ENCODE results near the gene TPM1. TPM values are rescaled to one million over a fixed set of nuclear protein-coding genes. Genes with fewer than 3 reads are reported as not detected.

Gene TPM1
- total and polyA plus RNA-seq, 9 of the 15 experiments (the other 6 are each of a cell fraction or from before 2014, with no cell fraction given), result 8.1 to 53.9 (median 43.1) TPM

DNA sequence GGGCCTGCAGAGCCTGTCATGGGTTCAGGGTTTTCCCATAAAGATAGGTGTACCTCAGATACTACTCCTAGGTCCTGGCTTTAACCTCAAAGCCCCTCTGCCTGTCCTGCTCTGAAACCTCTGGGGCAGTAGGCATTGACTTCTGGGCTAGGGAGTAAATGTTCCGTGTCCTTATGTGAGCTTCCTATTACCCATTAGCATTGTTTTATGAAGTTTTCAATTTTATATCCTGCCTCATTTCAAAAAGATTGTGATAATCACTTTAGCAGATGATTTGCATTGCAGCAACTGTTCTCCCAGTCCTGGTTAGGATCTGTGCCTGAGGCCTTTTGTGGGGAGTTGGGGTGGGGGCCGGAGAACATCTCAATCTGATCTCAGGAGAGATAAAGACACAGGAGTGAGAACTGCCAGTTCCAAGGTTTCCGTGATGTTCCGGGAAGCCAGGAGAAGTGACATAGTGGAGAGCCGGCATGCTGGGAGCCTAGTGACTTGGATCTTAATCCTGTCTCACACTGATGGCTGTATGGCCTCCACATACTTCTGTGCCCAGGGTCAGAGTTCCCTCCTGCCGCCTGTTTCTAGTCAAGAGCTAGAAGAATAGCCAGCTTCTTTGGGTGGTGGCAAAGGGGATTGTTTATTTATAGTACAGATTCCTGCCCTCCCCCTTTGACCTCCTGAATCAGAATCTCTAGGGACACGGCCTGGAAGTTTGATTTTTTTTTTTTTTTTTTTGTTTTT lies 10.6 kb downstream of the TPM1 start (continued):
- TF ChIP-seq SNIP1 (IDR thresholded peaks at IDR 0.05; ENCODE audit: low read depth) (no peak), ZFP1 (CRISPR knock-in tag; IDR thresholded peaks at IDR 0.05) (no peak)
- TF ChIP-seq, protein P1, sequence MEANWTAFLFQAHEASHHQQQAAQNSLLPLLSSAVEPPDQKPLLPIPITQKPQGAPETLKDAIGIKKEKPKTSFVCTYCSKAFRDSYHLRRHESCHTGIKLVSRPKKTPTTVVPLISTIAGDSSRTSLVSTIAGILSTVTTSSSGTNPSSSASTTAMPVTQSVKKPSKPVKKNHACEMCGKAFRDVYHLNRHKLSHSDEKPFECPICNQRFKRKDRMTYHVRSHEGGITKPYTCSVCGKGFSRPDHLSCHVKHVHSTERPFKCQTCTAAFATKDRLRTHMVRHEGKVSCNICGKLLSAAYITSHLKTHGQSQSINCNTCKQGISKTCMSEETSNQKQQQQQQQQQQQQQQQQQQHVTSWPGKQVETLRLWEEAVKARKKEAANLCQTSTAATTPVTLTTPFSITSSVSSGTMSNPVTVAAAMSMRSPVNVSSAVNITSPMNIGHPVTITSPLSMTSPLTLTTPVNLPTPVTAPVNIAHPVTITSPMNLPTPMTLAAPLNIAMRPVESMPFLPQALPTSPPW (CRISPR knock-in tag; IDR thresholded peaks at IDR 0.05), result peak; percentile 41; the same call in 1 of the 2 replicates

DNA sequence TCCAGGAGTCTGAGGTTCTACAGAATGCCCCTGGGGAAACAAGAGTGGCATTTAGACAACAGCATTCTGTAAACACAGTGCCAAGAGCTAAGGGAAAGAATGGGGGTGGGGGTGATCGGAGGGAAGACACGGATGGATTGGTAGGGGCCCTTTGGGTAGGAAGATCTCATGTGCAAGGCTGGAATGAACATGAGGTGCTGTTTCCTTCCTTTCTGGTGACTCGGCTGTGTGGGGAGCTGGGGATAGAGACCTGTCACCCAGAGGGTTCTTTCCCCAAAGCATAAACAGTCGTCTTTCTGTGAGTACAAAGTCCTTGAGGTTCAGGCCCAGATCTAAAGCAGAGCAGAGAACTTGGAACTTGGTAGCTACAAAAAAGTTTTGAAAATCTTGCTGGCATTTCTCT lies 11.7 kb downstream of the TPM1 start:
- Histone ChIP-seq H3K4me2 (ENCODE audit: insufficient read depth, low read length) (peak overlapping the region; percentile 26; the same call in 1 of the 2 replicates), H3K4me3 (no peak overlapping the region), H3K27me3 (ENCODE audit: control insufficient read depth in 2 of 2, insufficient read depth in 2 of 2, low read length in 2 of 2) (no peaks in the 10 kb centered on the region), H3K79me2 (ENCODE audit: control insufficient read depth, insufficient read depth, low read length) (peaks cover 63% of the 10 kb centered on the region), H3K27ac (ENCODE audit: extremely low read depth, low read depth, low read length) (peak overlapping the region; percentile 22; the same call in 1 of the 3 replicates), H2AFZ (ENCODE audit: low read depth, low read length) (no peak overlapping the region), H3K9me3 (replicated peaks; ENCODE audit: control insufficient read depth, insufficient read depth, low read depth, low read length) (no peaks in the 10 kb centered on the region), H3K9ac (ENCODE audit: insufficient read depth in 1 of 2, low read depth in 2 of 2, low read length in 2 of 2) (peak overlapping the region in 1 of 2 experiments; percentile 29; a peak in 3 of 4 replicates), H3K4me1 (replicated peaks in 1 of 2; ENCODE audit: control insufficient read depth in 2 of 2, insufficient read depth in 2 of 2, low read length in 2 of 2) (peaks cover 21 to 58% of the 10 kb centered on the region in 2 experiments), H3K36me3 (ENCODE audit: control insufficient read depth, insufficient read depth, low read length) (peaks cover 18% of the 10 kb centered on the region), H4K20me1 (replicated peaks; ENCODE audit: control insufficient read depth, insufficient read depth, low read length) (no peaks in the 10 kb centered on the region), H3K9me1 (ENCODE audit: control insufficient read depth, insufficient read depth, low read length) (no peaks in the 10 kb centered on the region)
- ChIA-PET CTCF (ENCODE audit: low intra/inter-chr PET ratio) (no interaction called here), POLR2A (interaction anchor here (1.0 to 2.6 kb wide), 4 partner anchors 9 to 77 kb away, joined by 3 to 8 read pairs (median 4); no protein-coding TSS in a partner anchor)
- FAIRE-seq (no peak), DNase-seq (ENCODE audit: extremely low read depth in 1 of 4, low spot score in 3 of 4) (no peak), ATAC-seq (no peak)
- TF ChIP-seq, protein P2, sequence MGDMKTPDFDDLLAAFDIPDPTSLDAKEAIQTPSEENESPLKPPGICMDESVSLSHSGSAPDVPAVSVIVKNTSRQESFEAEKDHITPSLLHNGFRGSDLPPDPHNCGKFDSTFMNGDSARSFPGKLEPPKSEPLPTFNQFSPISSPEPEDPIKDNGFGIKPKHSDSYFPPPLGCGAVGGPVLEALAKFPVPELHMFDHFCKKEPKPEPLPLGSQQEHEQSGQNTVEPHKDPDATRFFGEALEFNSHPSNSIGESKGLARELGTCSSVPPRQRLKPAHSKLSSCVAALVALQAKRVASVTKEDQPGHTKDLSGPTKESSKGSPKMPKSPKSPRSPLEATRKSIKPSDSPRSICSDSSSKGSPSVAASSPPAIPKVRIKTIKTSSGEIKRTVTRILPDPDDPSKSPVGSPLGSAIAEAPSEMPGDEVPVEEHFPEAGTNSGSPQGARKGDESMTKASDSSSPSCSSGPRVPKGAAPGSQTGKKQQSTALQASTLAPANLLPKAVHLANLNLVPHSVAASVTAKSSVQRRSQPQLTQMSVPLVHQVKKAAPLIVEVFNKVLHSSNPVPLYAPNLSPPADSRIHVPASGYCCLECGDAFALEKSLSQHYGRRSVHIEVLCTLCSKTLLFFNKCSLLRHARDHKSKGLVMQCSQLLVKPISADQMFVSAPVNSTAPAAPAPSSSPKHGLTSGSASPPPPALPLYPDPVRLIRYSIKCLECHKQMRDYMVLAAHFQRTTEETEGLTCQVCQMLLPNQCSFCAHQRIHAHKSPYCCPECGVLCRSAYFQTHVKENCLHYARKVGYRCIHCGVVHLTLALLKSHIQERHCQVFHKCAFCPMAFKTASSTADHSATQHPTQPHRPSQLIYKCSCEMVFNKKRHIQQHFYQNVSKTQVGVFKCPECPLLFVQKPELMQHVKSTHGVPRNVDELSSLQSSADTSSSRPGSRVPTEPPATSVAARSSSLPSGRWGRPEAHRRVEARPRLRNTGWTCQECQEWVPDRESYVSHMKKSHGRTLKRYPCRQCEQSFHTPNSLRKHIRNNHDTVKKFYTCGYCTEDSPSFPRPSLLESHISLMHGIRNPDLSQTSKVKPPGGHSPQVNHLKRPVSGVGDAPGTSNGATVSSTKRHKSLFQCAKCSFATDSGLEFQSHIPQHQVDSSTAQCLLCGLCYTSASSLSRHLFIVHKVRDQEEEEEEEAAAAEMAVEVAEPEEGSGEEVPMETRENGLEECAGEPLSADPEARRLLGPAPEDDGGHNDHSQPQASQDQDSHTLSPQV (IDR thresholded peaks at IDR 0.05), result 0 out of 2 replicates have a peak, but pooled peaks have one; percentile 19
- no peak for TF ChIP-seq ZBTB7A (IDR thresholded peaks at IDR 0.05; ENCODE audit: borderline replicate concordance, control insufficient read depth, low read depth, low read length)
- in situ Hi-C loops (cut with MboI), result no loop called here
- no TSS peak for BruUV-seq (replicated peaks)
- intact Hi-C loops (cut with micrococcal nuclease), result no loop called here
- WGBS (ENCODE audit: insufficient coverage, low coverage, missing lambda C conversion rate), result 67% methylated on average over 4 of the region's 4 CpGs
